GM12865 (cell line): ENCODE results near the gene ACTL10.
"Not testable (repeated sequence)": the region's sequence is repeated elsewhere in the genome, so short reads cannot be mapped to it uniquely, and the experiment has no call there.

Experiments used
- DNase-seq: peaks from one replicate; pipeline ENCODE4 v3.0.0; 2010; ENCODE audit warnings: low read depth
- H3K4me3 ChIP-seq: 2 replicates; pipeline ENCODE4 v1.5.1; 2011; ENCODE audit warnings: mild to moderate bottlenecking, low read depth, low read length, control low read depth
- TF ChIP-seq, protein P1 (sequence below): IDR thresholded peaks from 2 replicates; pipeline ENCODE4 v1.5.1; 2011; ENCODE audit warnings: low read length, control low read depth, low read depth, inconsistent platforms; ENCODE audit not compliant: insufficient read depth; ENCODE audit errors: missing control alignments

The ACTL10 gene

DNA sequence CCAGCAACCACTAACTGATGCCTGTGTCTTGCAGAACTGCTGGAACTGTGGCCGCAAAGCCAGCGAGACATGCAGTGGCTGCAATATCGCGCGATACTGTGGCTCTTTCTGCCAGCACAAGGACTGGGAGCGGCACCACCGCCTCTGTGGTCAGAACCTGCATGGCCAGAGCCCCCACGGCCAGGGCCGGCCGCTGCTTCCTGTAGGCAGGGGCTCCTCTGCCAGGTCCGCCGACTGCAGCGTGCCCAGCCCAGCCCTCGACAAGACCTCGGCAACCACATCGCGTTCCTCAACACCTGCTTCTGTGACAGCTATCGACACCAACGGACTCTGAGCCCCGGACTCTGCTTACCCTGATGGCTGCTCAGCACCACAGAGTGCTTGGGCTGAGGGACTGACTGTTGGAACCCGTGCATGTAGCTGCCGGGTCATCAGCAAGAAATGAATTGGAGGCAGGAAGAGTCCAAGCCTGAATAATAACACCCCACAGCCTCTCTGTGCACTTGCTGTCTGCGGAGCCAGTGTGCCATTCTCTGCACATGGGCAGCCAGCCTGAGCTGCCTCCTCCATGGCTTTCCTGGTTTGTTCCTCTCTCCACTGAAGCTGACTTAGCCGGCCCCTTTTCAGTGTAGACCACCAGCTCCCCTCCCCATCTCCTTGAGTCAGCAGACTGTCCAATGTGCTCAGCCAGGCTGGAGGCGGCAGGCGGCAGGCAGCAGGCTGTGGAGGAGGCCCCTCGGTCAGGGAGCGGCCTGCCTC is 22.3 kb upstream of the ACTL10 start:
- no peak overlapping the region for H3K4me3 ChIP-seq
- no peak for DNase-seq
- TF ChIP-seq, protein P1, sequence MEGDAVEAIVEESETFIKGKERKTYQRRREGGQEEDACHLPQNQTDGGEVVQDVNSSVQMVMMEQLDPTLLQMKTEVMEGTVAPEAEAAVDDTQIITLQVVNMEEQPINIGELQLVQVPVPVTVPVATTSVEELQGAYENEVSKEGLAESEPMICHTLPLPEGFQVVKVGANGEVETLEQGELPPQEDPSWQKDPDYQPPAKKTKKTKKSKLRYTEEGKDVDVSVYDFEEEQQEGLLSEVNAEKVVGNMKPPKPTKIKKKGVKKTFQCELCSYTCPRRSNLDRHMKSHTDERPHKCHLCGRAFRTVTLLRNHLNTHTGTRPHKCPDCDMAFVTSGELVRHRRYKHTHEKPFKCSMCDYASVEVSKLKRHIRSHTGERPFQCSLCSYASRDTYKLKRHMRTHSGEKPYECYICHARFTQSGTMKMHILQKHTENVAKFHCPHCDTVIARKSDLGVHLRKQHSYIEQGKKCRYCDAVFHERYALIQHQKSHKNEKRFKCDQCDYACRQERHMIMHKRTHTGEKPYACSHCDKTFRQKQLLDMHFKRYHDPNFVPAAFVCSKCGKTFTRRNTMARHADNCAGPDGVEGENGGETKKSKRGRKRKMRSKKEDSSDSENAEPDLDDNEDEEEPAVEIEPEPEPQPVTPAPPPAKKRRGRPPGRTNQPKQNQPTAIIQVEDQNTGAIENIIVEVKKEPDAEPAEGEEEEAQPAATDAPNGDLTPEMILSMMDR = no peak

DNA sequence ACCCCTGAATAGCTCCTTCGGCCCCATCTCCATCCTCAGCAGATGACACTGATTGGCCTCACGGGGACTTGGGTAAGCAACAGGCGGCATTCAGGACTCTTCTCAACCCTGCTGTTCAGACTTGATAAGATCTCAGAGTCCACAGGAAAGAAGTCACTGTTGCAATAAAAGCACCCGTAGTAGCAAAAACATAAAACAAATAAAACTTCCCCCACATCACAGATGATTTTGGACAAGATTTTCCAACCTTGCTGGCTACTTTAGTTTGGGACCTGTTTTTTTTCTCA is 21.7 kb upstream of the ACTL10 start:
- H3K4me3 ChIP-seq = no peak overlapping the region
- TF ChIP-seq, protein P1 = no peak
- DNase-seq = no peak

DNA sequence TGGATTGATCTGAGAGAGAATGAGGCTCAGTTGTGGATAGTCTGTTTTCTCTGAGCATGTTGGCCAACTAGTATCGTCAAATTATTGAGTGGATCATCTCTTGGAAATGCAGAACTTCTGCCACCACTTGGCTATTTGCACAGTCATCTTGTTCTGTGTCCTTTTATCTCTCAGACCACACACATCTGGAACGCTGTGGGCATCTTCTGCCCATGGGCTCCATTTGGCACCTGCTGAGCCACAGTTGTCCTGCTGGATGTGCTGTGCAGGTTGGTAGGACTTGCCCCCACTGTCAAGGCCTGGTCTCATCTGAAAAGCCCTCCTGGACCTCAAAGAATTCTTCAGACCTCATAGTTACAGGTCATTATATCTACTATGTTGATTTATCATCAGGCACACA is 21.3 kb upstream of the ACTL10 start:
- DNase-seq = no peak
- H3K4me3 ChIP-seq = no peak overlapping the region

DNA sequence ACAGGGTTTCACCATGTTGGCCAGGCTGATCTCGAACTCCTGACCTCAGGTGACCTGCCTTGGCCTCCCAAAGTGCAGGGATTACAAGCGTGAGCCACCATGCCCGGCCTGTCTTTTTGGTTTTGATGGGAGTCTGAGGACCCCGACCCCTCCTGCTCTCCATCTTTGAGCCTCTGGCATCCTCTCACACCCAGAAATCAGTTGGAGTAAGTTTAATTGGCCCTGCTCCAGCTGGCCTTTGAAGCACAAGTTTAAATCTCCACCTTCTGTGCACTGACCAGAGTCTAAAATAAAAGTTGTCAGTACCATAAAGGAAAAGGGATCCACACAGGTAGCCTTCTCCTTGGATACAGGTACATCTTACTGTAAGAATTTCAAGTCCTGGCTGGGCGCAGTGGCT is 20.6 kb upstream of the ACTL10 start:
- no peak overlapping the region for H3K4me3 ChIP-seq
- no peak for DNase-seq
- TF ChIP-seq, protein P1 = no peak

More for the DNA sequence above, 21.3 kb upstream of the ACTL10 start:
- TF ChIP-seq, protein P1 = no peak

DNA sequence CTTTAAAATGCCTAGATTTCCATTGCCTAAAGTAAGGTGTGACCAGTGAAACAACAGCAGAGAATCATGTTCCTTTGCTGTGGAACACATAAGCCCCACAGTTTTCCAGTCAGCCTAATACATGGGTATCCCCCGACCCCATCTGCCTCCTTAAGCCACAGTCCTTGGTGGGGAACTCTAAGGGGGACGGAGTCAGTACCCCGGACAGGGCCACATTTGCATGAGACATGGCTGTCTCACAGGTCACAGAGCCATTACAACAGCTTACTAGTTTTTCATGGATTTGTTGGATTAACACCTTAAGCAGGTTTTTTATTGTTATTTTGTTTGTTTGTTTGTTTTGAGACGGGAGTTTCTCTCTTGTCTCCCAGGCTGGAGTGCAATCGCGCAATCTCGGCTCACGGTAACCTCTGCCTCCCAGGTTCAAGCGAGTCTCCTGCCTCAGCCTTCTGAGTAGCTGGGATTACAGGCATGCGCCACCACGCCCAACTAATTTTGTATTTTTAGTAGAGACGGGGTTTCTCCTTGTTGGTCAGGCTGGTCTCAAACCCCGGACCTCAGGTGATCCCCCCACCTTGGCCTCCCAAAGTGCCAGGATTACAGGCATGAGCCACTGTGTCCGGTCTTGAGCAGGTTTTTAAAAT is 19.7 kb upstream of the ACTL10 start:
- not testable (repeated sequence) for DNase-seq, H3K4me3 ChIP-seq

DNA sequence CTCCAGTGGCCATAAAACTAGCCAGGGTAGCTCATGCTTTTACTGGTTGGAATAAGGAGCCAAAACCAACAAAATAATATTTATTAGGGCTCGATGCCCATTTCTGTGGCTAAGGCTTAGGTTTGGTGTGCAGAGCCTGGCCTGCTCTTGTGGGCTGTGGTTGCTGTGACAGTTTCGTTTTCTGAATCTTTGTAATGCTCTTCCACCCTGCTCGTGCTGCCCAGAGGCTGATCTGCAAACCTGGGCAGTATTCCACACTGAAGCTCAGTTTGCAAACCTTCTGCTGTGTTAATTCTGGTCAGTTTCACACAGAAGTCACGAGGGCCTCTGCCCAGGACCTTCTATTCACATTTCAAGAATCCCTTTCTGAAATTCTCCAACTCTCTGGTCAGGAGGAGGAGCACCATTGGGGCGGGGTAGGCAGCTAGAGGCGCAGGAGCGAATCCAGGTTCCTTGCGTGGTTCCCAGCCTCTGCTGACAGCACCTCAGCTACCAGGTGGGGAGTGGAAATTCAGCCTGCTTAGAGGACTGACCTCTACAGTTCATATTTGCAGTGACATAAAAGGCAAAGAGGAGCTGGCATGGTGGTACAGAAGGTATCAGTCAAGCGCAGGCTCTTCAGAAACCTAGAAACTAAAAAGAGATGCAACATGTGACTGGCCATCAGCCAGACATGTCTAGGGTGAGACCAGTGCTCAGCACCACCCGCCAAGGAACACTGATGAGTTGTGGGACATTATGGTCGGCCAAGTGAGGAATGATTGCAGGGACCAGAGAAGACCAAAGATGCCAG is 18.9 kb upstream of the ACTL10 start:
- TF ChIP-seq, protein P1 = no peak
- H3K4me3 ChIP-seq = no peak overlapping the region
- DNase-seq = peak; percentile 81

DNA sequence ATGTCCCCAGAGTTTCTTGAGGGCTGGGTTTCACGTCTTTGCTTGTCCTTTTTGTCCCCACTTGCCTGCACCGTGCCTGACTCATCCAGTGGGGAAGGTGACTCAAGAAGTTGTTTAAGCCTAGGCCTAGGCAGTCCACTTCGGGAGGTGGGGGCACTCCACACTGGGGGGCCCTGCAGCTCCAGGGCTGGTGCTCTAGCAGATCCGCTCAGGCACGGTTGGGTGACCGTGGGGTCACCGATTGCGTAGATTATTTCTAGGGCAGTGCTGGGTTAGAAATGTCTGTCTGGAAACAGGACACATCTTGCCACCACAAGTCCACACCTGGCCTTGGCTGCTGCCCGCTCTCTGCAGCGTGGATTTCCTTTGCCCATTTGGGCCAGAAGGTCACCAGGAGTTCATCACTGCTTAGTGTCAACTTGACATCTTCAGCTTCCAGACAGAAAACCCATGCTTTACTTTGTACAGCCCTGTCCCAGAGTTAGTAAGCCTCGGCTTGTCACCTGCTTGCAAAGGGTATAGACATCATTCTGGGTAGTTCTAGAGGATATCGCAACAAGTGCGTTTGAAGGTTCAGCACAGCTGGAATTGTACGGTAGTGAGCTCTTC is 18.2 kb upstream of the ACTL10 start:
- TF ChIP-seq, protein P1 = no peak
- no peak for DNase-seq
- no peak overlapping the region for H3K4me3 ChIP-seq
